GM21825 (cell line): Measurements from ENCODE around the gene CCDC181.
"Not testable (repeated sequence)": the region's sequence is repeated elsewhere in the genome, so short reads cannot be mapped to it uniquely, and the experiment has no call there.

Experiments
- ATAC-seq: cut with Tn5 transposase; IDR thresholded peaks from one replicate; pipeline ENCODE4 v1.9.1; 2021; ENCODE audit warnings: mild to moderate bottlenecking, moderate library complexity; ENCODE audit not compliant: unreplicated experiment

Gene CCDC181

GRCh38 chr1:169427081-169427641 is at the start of gene CCDC181:
Gene CCDC181 (minus strand): TSS chr1:169427474. CDS start chr1:169424927, 2,547 bp downstream.
- peak; percentile 80 for ATAC-seq

GRCh38 chr1:169475806-169476387 is 48.6 kb upstream of the CCDC181 start:
- no peak for ATAC-seq

DNA sequence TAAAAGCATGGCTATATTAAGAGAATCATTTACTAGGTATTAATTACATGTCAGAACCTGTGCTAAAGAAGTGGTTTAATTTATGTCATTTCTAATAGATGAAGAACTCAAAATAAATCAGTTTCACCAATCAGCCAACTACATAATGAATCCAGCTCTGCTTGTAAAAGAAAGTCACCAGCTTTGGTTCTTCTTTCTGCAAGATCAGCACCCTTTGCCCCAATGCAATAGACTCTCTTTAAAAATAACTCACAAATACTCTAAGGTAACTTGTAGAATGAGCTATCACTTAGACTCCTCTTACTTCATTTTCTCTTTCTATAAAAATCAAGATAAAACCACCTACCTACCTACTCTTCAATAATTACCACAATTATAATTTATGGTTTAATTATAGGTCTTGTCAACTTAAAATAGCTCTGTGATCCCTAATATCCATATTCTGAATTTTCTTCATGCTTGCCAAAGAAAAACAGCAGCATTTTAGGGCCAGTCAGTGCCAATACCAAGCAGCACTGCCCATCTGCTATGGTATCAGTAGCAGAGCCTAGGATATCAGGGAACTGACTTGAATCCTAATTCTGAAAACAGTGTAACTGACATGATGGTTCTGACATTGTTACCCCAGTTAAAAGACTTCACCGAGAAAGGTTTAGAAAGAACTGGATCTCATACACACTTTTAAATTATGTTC is 47.2 kb upstream of the CCDC181 start:
- ATAC-seq: no peak

DNA sequence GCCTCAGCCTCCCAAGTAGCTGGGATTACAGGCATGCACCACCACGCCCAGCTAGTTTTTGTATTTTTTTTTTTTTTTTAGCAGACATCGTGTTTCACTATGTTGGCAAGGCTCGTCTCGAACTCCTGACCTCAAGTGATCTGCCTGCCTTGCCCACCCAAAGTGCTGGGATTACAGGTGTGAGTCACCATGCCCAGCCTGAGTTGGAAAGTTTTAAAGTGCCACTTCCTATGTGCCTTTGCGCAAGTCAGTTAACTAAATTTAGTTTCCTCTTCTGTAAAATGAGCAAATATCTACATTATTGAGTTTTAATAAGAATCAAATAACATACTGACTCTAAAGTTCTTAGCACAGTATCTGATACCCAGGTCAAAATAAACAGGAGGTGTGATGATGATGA is 46.1 kb upstream of the CCDC181 start:
- no peak for ATAC-seq

- no peak for ATAC-seq
These were observed 45.5 kb upstream of the CCDC181 start for GRCh38 chr1:169472738-169473137.

- no peak for ATAC-seq
These were observed 41.7 kb upstream of the CCDC181 start for GRCh38 chr1:169468982-169469381.

GRCh38 chr1:169466259-169467230 is 39.3 kb upstream of the CCDC181 start:
- ATAC-seq: no peak

- ATAC-seq: no peak
These were observed 38.0 kb upstream of the CCDC181 start for GRCh38 chr1:169465281-169465680.

GRCh38 chr1:169462385-169462784 is 35.1 kb upstream of the CCDC181 start:
- ATAC-seq: no peak

DNA sequence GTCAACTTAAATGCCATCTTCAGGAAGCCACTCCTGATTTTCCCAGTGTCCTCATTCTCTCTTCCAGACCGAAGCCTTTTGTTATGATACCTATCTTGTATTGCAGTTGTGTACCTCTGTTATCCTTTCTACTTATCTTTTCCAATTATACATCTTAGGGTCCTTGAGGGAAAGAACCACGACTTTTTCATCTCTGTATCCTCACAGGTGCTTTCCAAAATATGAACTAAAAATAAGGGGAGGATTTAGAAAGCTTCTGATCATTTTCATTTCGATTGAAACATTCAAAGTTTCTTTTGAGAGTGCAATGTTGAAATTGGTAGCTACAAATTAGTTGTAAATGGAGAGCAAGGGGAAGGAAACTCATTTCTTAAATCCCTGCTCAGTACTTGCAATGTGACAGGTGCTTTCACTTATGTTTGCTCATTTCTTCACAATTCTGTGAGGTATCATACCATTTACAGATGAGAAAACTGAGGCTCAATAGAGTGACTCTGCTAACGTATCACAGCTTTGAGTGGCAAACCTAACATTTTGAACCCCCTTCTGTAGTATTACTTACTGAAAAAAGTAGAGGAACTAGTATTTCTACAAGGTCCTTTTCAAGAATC is 34.2 kb upstream of the CCDC181 start:
- ATAC-seq: no peak

DNA sequence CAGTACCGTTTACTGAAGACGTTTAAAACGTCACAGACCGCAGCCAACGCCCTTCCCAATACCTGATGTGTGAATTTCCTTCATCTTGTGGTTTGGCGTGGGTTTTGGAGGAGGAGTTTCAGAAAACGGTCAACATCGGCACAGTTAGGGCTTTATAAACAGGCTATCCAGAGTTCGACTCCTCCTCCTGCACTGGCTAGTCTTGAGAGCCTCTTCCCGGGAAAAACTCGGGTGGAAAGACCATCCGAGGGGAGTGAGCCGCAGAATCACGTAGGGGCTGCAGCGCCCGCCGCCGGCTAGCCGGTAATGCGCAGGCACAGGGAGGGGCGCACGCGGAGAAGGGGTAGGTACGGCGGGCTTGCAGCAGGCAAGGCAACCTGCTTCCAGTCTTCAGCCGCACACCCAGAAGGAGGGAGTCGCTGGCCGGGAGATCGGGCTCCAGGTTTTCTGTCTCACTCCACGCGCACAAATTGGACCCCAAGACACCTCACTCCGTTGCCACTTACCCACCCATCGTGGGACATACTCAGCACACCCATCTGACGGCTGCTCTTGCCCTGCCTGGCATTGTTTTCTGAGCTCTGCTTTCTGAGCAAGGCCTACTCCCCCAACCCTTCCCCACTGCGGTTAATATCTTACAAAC is 33.0 kb upstream of the CCDC181 start:
- no peak for ATAC-seq

DNA sequence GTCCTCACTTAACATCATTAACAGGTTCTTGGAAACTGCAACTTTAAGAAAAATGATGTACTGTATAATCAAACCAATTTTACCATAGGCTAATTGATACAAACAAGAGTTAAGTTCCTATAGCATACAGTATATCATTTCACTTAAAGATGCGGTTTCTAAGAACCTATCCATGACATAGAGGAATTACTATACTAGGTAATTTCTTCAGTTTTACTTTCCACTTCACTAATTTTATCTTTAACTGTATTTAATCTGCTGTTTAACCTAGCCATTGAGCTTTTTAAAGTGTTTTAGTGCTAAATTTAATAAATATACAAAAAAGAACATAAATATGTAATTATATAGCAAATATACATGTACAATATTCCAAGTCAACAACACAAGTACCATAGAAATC is 30.2 kb upstream of the CCDC181 start:
- ATAC-seq: no peak

DNA sequence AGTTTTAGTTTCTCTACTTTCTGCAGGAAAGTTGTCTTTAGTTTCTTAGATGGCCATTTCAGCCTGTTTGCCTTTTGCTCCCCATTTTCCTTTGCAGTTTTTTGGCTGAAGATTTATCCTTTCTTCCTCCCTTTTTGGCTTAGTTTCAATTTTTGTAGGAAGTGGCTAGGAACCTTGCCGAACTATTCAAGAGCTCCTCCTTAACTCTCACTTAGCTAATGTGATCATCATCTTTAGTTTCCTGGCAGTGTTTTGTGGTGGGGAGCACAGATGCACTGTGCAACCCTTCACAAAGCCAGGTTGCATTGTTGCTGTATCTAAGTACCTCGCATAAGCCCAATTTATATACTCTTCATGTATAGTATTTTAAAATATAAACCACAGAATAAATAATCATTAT is 28.8 kb upstream of the CCDC181 start:
- no peak for ATAC-seq

- ATAC-seq: no peak
These were observed 25.6 kb upstream of the CCDC181 start for GRCh38 chr1:169452921-169453320.

GRCh38 chr1:169451218-169451824 is 24.0 kb upstream of the CCDC181 start:
- ATAC-seq: no peak

DNA sequence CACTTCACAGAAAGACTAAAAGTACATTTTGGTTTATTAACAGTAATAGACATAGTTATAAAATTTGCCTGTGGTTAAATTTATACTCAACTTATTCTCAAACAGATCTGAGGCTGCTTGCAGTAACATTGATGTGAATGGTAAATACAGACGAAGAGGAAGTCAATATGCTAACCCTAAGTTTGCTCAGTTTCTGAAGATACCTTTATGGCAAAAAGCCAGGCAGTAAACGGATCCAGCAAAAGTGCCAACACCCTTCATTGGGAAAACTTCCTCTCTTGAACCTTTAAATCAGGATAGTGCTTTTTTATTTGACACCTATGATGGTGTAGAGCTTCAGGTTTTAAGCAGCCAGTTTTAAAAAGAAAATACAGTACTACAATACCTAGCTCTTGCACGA is 16.6 kb upstream of the CCDC181 start:
- no peak for ATAC-seq

DNA sequence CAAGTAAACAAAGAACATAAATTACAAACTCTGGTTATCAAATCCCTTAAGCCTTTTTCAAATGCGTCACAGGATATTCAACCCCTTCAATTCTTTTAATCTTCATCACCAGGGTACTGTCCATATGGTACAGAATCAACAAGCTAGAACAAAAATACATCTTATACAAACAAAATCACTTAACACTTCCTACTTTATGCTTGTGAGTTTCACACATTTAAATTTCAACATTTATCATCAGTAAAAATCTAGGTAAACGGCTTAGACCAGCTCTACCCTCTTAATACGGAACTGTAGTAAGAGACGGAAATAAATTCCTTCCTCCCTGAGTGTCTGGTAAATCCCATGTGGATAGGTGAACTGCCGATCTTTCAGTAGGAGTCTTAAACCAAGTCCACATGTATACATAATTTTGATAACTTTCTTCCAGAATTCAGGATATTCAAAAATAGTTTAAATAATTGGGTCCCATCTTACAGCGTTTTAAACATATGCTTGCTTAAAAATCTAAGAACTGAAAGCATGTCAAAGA is 1.0 kb downstream of the CCDC181 start:
- no peak for ATAC-seq

- no peak for ATAC-seq
These were observed 6.0 kb downstream of the CCDC181 start for GRCh38 chr1:169421309-169421708.

DNA sequence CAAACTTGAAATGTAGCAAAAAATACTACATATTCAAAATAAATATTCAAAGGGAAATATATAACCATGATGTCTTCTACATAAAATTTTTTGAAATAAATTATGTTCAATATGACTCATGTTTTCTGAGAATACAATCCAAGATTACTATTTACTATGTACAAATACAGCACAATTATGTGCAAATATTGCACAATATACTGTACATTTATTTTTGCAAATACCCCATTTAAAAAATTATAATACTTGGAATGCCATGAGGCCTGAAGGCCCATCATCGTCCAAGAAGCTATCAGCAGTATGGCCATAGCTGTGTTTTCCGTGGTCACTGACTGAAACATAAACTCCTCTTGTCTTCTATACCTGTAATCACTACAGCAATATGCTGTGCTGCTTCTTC is 12.3 kb downstream of the CCDC181 start:
- ATAC-seq: no peak

DNA sequence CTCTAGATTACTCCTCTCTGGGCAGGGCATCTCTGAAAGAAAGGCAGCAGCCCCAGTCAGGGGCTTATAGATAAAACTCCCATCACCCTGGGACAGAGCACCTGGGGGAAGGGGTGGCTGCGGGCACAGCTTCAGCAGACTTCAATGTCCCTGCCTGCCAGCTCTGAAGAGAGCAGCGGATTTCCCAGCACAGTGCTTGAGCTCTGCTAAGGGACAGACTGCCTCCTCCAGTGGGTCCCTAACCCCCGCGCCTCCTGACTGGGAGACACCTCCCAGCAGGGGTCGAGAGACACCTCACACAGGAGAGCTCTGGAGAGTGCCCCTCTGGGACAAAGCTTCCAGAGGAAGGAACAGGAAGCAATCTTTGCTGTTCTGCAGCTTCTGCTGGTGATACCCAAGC is 18.9 kb downstream of the CCDC181 start:
- not testable (repeated sequence) for ATAC-seq
